SKM-1 (cell line): ENCODE results near the gene SOSTDC1.

Experiments used
- DNase-seq: peaks from one replicate; lab custom pipeline; 2025; ENCODE audit not compliant: unreplicated experiment; lab: John Stamatoyannopoulos, UW

The SOSTDC1 gene

GRCh38 chr7:16420329-16420648 is 45.2 kb downstream of the SOSTDC1 start:
- DNase-seq, result no peak

- no peak for DNase-seq
Observed at GRCh38 chr7:16419859-16420258, 45.7 kb downstream of the SOSTDC1 start.

GRCh38 chr7:16419126-16419525 is 46.4 kb downstream of the SOSTDC1 start:
- no peak for DNase-seq

GRCh38 chr7:16417906-16418305 is 47.6 kb downstream of the SOSTDC1 start:
- DNase-seq, result no peak

- no peak for DNase-seq
Observed at GRCh38 chr7:16416289-16417282, 49.0 kb downstream of the SOSTDC1 start.

- no peak for DNase-seq
Observed at GRCh38 chr7:16412274-16413254, 53.0 kb downstream of the SOSTDC1 start.
